EL (cell line): ENCODE measurements around the gene CDH23.
A peak's percentile ranks its signal among the peaks of the same experiment; 100 is the strongest.

Experiments used
- DNase-seq: peaks from one replicate; pipeline ENCODE4 v3.0.0-alpha.2; 2016

Gene CDH23

GRCh38 chr10:71735709-71736569 lies 339.2 kb downstream of the CDH23 start:
- DNase-seq = no peak

GRCh38 chr10:71736570-71736952 lies 339.8 kb downstream of the CDH23 start:
- no peak for DNase-seq

GRCh38 chr10:71737001-71737833 lies 340.5 kb downstream of the CDH23 start:
- no peak for DNase-seq

- peak; percentile 77 for DNase-seq
These were observed 341.1 kb downstream of the CDH23 start for GRCh38 chr10:71737834-71738197.

- no peak for DNase-seq
These were observed 342.7 kb downstream of the CDH23 start for GRCh38 chr10:71739358-71739900.

GRCh38 chr10:71740069-71740653 lies 343.4 kb downstream of the CDH23 start:
- peak; percentile 77 for DNase-seq

- DNase-seq = no peak
These were observed 344.3 kb downstream of the CDH23 start for GRCh38 chr10:71741029-71741428.

- DNase-seq = no peak
These were observed 345.0 kb downstream of the CDH23 start for GRCh38 chr10:71741671-71742070.

GRCh38 chr10:71742301-71743088 lies 345.8 kb downstream of the CDH23 start:
- DNase-seq = no peak

- DNase-seq = no peak
These were observed 346.5 kb downstream of the CDH23 start for GRCh38 chr10:71743089-71743838.

GRCh38 chr10:71743866-71744265 lies 347.1 kb downstream of the CDH23 start:
- DNase-seq = no peak

- no peak for DNase-seq
These were observed 348.4 kb downstream of the CDH23 start for GRCh38 chr10:71744897-71745663.

GRCh38 chr10:71745664-71746250 lies 349.0 kb downstream of the CDH23 start:
- DNase-seq = no peak

- DNase-seq = no peak
These were observed 349.8 kb downstream of the CDH23 start for GRCh38 chr10:71746344-71747037.

GRCh38 chr10:71747039-71747531 lies 350.4 kb downstream of the CDH23 start:
- no peak for DNase-seq

- DNase-seq = no peak
These were observed 351.1 kb downstream of the CDH23 start for GRCh38 chr10:71747551-71748523.

GRCh38 chr10:71748671-71749191 lies 352.0 kb downstream of the CDH23 start:
- no peak for DNase-seq

- DNase-seq = no peak
These were observed 352.7 kb downstream of the CDH23 start for GRCh38 chr10:71749396-71749795.
